HG03378 (cell line): ENCODE data around the gene SMAD3.

Source experiments
- ATAC-seq: cut with Tn5 transposase; IDR thresholded peaks from one replicate; pipeline ENCODE4 v1.9.1; 2021; ENCODE audit warnings: mild to moderate bottlenecking, moderate library complexity; ENCODE audit not compliant: unreplicated experiment

The SMAD3 gene

DNA sequence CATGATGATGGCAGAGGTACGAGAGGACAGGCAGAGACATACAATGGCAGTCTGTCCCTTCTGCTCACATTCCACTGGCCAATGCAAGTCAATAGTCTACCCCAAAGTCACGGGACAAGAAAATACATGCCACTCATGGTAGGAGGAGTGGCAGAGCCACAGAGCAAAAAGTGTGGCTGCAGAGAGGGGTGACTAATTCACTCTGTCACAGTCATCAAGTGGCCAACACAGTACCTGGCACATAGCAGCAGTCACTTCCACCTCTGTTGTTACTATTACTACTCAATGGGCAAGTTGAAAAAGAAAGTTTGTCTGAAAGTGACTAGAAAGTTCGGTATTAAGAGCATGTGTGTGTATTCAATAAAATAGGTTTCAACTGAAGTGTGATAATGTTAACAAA is 91.4 kb downstream of the SMAD3 start:
- ATAC-seq = no peak

DNA sequence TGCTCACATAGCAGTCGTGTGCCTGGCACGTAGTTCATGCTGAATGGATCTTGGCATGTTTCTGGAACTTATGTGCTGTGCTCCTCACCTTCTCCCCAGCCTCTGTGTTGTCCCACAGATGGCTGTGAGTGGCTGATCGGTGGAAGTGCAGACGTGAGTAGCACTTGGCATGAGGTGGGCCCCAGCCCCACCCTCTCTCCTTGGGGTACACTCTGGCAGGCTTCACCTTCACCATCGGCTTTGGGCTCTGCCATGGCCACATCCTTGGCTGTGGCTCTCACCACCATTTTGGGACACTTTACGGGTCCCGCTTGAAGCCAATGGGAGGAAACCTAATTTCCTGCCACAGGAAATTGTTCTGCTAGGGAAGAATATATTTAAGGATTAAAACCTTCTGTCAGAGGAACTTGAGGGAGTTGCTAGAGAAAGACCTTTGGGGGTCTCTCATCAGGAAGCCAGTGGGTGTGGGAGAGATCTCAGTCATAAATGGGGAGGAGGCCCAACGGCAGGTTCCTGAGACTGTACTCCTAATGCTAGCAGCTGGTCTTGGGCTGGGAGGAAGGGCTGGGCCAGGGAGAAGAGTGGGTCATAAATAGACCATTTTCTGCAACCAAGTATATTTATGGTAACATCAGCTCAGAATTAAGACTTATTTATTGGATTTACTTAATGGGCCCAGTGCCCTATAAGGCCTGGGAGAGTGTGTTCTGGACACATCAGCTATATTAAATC is 92.3 kb downstream of the SMAD3 start:
- ATAC-seq = no peak

DNA sequence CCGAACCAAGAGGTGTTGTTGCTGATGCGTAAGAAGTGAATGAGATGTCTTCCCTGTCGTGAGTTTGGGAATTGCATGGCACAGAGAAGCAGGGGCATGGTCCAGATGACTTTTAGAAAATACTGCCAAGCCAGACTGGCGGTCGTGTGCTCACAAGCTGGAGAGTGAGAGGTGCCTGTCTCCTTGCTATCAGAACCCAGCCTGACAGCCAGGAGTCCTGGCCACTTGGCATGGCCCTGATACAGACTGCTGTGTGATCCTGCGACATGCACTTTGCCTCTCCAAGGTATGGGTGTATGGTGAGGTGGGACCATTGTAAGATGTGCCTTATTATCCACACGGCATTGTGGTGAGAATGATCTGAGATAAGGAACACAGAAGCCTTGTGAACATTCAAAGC is 93.0 kb downstream of the SMAD3 start:
- ATAC-seq = no peak

DNA sequence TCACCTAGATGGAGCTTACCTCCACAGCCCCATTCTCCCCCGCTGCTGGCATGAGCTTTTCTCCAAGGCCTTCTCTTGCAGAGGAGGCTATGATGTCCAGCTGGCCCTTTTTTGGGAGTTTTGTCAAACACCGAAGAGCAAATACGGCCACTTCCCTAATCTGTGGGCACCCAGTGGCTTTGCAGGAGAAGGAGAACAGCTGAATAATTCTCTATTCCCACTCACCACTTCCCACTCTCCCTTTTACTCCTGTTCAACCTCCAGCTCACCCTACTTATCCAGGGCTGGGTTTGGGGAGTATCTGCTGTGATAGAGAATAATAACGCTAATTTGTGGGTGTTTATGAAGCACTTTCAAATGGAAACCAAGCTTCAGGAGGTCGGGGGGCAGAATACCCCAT is 96.0 kb downstream of the SMAD3 start:
- no peak for ATAC-seq

DNA sequence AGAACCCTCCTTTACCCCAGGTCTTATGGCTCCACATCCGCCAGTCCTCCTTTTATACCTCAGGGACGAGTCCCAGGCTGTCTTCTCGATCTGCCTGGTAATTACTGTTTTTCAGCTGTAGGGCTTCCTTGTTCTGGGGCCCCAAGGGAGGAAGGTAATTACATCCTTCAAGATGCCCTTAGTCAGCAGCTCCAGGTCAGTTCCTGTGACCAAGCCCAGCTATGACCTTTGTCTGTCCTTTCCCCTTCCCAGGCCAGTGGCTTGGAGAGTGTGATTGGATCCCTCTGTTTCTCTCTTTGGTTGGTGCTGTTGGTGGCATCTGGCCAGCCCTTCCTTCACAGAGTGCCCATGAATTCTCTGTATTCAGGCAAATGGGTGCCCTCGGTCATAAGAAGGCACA is 96.5 kb downstream of the SMAD3 start:
- no peak for ATAC-seq

DNA sequence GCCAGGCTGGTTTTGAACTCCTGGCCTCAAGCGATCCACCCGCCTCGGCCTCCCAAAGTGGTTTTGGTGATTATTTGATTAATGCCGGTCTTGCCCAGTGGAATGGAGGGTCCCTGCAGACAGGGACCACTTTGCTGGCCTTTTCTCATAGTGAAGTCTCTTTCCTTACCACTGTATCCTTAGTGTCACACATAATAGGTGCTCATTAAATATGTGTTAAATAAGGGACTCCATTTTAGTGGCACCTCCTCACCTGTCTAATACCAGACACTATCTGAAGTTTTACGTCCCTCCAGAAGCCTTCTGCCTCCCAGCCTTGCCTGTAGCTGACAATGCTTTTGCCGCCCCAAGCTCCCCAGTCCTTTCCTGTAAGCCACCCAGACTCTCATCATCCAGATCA is 97.8 kb downstream of the SMAD3 start:
- no peak for ATAC-seq

DNA sequence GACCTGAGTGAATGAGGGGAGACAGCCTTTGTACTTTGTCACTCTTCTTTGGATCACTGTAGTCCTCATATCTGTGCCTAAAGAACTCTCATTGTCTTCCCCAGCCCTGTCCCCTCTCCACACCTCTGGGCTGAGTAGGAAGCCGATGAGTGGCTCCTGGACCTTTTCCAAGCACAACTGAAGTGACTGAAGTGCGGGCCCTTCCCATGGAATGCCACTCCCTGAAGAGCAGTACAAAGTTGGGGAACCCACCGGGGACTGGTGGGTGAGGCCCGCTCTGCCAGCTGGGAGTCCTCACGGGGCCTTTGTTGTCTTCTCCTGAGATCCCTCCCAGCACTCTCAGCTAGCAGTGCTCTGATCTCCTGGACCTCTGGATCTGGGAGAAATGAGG is 99.0 kb downstream of the SMAD3 start:
- ATAC-seq = no peak

DNA sequence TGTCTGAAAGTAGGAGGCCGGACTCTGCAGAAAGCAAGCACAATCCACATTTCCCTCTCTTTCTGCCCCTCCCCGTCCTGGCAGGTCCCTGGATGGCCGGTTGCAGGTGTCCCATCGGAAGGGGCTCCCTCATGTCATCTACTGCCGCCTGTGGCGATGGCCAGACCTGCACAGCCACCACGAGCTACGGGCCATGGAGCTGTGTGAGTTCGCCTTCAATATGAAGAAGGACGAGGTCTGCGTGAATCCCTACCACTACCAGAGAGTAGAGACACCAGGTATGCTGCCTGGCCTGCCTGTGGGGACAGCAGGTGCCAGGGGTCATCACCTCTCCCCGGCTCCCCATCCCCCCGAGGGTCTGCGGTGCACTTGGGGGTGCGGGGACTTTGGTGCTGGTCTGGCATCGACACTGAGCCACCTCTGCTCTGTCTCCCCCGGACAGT is 99.4 kb downstream of the SMAD3 start:
- ATAC-seq = no peak

DNA sequence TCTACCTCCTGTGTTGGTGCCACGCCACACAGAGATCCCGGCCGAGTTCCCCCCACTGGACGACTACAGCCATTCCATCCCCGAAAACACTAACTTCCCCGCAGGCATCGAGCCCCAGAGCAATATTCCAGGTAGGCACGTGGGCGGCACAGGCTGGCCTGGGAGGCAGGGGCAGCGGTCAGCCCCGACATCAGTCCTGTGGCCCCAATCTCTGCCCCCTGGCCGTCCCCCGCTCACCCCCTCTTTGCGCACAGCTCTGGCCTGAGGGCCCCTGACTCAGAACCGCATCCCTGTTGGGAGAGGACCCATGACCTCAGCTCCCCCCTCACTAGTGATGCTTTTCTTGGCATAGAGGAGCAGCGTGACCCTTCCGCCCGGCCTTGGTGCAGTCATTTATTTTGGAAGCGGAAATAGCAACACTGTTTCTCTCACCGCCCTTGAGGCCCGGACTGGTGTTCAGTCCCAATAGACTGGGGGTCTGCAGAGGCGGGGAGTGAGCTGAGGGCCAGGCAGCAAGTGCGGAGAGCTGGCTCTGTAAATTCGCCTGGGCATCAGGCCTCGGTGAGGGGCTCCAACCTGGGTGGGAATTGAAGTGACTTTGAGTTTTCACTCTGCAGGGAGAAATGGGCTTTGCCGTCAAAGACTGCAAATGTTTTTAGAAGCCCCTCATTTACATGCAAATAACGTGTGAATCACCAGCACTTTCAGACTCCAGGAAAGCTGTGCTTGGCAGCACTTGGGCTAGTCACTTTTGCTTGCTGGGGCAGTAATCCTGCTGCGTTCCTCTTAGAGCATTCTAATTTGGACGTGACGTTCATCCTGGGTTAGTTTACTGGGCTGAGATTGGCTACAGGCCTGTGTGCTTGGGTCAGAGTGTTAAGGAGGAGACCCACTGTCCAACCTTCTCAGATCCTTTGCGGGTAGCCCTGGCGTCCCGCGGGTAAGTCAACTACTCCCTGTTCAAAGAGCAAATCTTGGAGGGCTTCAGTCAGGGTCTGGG is 100.2 kb downstream of the SMAD3 start:
- no peak for ATAC-seq

DNA sequence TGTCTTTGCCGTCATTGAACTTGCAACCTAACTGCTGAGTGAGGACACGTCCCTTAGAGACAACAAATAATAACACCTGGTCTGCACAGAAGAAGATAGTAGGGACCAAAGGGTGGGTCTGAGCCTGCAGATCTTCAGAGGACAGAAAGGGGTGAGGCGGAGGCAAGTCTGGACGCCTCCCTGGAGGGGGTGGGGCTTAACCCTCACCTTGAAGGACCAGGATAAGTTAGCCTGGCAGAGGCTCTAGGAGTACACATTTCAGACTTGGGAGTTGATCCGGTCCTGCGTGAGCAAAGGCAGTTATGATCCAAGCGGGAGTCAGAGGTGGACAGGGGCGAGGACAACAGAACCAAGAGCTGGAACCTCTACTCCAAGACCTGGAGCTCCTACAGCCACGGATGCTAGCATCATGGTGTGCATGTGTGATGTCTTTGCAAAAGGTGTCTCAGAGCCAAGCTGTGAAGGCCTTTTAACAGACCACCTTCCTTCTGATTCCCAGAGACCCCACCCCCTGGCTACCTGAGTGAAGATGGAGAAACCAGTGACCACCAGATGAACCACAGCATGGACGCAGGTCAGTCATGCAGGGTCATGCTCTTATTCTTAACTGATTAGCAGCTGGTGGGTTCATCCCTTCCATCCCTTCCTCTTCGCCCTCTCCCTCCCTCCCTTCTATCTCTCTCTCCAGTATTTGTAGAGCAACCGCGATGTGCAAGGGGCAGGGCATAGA is 101.0 kb downstream of the SMAD3 start:
- no peak for ATAC-seq

DNA sequence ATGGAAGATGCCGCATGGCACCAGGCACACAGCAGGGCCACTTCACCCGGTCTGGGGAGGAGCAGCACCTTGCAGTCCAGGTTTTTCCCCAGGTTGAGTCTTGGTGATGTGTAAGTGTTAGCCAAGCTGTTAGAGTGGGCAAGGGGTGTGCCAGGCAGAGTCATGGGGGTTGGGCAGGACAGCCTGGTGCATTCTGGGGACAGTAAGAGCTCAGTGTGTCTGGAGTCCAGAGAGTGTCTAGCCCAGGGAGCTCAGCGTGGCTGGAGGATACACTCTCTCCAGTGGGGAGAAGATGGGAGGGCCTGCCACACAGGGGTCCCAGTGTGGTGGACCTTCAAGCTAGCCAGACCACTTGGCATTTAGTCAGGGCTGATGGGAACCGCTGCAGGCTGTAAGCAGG is 101.7 kb downstream of the SMAD3 start:
- ATAC-seq = no peak

DNA sequence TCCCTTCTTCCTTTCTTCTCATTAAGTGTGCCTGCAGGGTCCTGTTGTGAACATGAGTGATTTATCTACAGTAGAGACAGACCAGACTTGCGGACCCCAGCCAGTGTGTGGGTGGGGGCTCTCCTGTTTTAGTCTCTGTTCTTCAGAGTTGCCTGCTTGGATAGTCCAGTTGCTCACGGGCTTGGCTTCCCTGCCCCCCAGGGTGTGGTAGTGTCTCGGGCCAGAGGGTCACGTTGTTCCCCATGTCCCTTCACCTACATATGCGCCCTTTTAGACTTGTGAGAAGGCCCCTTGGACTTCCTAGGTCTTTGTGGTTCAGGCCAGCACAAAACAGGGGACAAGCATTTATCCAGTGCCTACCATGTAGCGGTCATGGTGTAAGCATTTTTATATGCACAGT is 103.3 kb downstream of the SMAD3 start:
- no peak for ATAC-seq

DNA sequence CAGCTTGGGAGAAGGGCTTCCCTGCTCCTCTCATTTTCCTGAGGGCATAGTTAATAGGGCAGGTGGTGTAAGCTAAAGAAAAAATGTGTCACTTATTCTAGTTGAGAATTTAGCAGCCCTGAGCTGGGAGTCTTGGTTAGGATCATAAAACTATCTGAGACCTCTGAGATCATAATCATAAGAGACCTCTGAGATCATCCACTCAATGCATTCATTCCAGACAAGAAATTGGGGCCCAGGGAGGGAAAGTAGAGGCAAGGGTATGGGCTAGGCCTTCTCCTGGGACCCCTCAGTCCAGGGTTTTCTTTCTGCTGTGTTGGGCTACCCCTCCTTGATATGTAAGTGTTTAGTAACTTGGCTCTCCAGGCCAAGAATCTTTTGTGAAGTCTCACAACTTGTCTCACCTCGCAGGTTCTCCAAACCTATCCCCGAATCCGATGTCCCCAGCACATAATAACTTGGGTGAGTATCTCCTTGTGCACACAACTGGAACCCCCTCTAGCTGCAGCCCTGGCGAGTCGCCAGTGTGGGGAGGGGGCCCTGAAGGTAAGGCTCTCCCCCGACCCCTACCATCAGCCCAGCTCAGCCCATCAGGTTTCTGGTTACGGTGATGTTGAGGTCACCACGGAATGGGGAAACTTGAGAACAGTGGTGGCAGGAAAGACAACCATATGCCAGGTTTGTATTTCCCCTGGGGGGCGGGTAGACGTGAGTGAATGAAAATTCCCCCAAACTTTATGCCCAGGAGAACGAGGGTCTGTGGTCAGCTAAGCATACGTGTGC is 104.9 kb downstream of the SMAD3 start:
- ATAC-seq = no peak

DNA sequence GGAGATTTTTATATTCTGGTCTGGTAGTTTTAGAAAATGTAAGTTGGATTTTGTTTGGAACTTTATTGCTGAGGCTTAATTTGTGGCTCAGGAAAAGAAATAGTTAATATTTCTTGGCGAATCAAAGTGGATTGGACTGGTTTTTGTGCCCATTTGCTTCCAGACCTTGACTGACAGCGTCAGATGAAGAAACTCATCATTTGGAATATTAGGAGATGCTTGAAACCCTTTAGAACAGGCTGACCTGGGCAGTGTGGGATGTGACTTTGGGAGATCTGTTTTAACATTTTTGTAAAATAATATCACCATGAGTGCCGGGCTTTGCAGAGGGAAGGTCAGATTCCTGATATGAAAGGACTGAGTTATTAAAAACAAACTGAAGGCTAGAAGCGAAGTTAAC is 106.1 kb downstream of the SMAD3 start:
- ATAC-seq = no peak

DNA sequence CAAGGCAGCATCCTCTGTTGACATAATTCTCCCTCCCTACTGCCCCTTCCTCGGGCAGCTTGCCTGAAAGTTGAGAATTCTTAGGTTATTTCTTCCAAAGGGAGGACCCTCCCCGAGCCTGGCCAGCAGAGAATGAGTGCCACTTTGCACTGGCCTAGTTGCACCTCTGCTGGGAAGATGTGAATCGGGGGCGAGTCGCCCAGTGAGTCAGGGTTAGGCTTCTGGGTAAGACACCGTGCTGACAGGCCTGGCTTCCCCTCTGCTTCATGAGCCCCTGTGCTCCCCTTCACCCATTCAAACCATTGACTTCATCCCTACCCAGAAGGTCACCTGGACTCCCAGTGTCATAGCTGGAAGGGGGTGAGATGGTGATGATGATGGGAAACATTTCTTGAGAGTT is 106.8 kb downstream of the SMAD3 start:
- ATAC-seq = no peak

DNA sequence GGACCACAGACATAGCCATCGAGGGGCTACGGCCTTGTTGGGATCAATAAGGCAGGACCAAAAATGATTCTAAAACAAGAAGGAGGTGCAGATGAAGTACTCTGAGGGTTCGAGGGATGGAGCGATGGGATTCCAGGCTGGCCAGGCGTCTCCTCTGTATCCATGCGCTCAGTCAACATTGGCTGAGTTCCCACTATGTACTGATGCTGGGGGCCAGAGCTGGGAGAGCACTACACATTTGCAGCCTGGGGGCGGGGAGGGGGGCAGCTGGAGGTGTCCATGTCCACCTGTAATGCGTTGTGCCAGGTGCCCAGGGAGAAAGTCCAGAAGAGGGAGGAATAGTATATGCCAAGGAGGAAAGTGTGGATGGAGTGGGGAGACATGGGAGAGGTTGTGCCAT is 107.6 kb downstream of the SMAD3 start:
- no peak for ATAC-seq

DNA sequence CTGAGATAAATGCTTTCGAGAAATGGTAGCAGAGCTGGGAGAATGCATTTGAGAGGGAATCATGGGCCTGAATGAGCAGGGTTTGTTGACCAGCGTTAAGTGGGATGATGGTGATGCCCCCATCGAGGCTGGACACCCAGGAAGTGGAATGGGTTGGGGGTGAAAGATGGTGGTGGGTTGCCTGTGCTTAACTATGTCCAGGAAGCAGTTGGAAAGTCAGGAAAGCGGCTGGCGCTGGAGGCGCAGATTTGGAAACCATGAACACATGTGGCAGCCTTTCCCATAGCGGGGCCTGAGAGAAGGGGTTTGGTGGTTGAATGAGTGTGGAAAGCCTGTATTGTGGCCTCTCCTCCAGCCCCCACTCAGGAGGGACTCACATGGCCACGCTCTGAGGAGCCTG is 108.4 kb downstream of the SMAD3 start:
- no peak for ATAC-seq

DNA sequence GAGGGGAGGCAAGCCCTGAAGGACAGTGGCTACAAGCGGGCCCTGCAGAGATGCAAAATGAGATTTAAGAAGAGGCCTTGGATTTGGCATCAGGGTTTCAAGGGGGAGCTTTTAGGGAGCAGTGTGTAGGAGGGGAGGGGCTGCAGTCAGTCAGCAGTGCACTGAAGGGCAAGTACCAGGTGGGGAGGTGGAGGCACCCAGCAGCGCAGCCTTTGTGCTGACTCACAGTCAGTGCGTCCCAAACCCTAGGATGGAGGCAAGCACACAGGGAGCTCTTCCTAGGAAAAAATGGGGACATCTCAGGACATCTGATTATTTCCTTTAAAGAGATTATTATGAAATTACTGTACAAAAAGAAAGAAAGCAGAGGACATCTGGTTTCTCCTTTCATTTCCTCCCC is 109.0 kb downstream of the SMAD3 start:
- ATAC-seq = no peak

DNA sequence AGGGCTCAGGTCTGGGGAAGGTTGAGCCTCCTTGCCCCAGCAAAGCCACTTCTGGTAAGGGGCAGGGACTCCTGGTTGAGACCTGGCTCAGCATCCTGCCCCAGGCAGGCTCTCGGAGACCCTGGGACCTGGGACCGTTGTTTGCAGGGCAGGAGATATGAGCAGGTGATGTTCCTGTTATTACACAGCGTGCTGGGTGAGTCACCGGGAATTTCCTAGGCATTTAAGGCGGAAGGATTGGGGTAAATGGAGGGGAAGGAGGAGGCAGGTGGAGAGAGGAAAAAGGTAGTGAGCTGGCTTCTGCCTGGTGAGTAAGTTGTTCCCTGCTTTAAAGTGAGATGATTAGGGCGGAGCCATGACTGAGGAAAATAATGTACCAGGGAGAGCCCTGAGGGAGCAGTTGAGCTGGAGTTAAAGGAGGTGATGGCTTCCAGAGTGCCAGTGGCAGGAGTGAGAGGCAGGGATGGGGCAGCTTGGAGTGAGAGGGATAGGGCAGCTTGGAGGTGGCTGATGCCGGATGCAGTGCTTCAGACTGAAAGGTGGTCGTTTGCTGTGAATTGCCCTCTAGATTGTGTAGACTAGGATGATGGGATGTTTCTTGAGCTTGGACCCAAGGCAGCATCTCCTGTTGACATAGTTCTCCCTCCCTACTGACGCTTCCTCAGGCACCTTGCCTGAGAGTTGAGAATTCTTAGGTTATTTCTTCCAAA is 109.6 kb downstream of the SMAD3 start:
- ATAC-seq = no peak

DNA sequence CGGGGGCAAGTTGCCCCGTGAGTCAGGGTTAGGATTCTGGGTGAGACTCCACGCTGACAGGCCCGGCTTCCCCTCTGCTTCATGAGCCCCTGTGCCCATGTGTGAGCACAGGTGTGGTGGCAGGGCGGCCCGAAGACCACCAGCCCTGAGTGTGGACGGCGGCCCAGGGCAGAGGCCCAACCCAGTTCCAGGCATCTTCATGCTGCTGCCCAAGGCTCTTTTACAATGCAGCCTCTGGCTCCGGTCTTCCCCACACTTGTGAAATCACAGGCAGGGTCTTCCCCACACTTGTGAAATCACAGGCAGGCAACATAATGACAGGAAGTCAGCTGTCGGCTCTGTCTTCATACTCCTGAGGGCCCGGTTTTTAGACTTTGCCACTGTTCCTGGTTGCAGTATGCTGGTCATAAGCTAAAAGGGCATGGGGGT is 110.3 kb downstream of the SMAD3 start:
- no peak for ATAC-seq
